ENCODE measurements around the gene PREX1. TPM values are rescaled to one million over a fixed set of nuclear protein-coding genes. Genes with fewer than 3 reads are reported as not detected.

The PREX1 gene
- total and polyA plus RNA-seq, 9 donors = 16.7 to 32.5 (median 22.5) TPM

DNA sequence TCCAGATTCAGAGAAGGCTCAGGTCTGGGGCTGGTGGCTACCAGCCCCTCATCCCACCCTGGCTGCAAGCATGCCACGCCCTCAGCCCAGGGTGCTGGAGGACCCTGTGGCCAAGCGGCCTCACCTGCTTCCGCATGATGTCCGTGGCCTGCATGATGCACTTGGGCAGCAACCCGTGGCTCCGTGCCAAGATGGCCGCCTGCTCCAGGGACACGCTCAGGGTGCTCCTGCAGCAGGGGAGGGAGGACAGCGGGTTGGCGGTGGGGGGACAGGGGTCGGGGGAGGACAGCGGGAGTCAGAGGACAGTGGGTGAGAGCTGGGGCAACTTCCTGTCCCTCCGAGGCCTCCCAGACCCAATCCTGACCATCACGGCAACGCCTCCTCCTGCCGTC is 200.1 kb downstream of the PREX1 start:
- Histone ChIP-seq H3K9me3 (replicated peaks; ENCODE audit: control insufficient read depth, low read depth, low read length) (no peaks in the 10 kb centered on the region), H3K27ac (ENCODE audit: low read length) (no peak overlapping the region), H3K36me3 (ENCODE audit: control insufficient read depth, insufficient read depth, low read length) (peaks cover 80% of the 10 kb centered on the region), H3K4me3 (ENCODE audit: low read length) (no peak overlapping the region), H3K4me1 (ENCODE audit: control insufficient read depth, insufficient read depth, low read length) (no peaks in the 10 kb centered on the region), H3K27me3 (ENCODE audit: control insufficient read depth, insufficient read depth, low read length) (no peaks in the 10 kb centered on the region)
- no peak for DNase-seq
- WGBS (ENCODE audit: insufficient coverage) = 69% methylated on average over 10 of the region's 16 CpGs

DNA sequence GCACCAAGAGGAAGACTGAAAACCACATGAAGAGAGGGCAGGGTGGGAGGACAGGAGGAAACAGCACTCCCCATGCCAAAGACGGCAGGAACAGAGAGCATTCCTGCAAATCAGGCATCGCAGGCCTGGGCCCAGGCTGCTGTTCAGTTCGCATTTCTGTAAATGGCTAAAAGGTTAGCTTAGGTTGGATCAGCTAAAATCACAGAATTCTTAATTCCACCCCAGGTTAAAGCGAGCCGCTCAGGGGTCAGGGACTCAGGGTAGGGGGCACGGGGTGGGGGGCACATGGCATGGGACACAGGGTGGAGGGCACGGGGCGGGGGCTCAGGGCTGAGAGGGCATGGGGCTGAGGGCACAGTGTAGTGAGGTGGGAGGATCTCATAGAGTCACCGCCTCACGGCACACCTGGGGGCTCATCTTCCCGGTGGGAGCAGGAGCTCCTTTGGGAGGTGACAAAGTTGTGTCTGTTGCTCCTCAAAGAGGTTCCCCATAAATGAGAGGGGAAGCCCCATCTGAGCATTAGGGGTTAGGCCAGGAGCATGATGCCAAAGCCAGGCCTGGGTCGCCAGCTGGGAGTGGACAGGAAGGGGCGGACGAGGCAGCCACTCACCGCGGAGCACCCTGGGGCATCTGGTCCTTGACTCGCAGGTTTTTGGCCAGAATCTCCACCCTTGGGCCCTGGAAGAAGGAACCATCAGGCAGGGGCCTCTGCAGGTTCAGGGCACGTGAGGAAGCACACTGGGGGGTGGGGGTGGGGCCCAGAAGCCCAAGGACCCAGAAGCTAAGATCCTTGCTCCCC is 200.7 kb downstream of the PREX1 start:
- WGBS (ENCODE audit: insufficient coverage) = 79% methylated on average over 15 of the region's 18 CpGs
- Histone ChIP-seq H3K4me1 (ENCODE audit: control insufficient read depth, insufficient read depth, low read length) (peaks cover 3% of the 10 kb centered on the region), H3K27ac (ENCODE audit: low read length) (no peak overlapping the region), H3K4me3 (ENCODE audit: low read length) (no peak overlapping the region), H3K36me3 (ENCODE audit: control insufficient read depth, insufficient read depth, low read length) (peaks cover 74% of the 10 kb centered on the region), H3K27me3 (ENCODE audit: control insufficient read depth, insufficient read depth, low read length) (no peaks in the 10 kb centered on the region), H3K9me3 (replicated peaks; ENCODE audit: control insufficient read depth, low read depth, low read length) (no peaks in the 10 kb centered on the region)
- DNase-seq = no peak

DNA sequence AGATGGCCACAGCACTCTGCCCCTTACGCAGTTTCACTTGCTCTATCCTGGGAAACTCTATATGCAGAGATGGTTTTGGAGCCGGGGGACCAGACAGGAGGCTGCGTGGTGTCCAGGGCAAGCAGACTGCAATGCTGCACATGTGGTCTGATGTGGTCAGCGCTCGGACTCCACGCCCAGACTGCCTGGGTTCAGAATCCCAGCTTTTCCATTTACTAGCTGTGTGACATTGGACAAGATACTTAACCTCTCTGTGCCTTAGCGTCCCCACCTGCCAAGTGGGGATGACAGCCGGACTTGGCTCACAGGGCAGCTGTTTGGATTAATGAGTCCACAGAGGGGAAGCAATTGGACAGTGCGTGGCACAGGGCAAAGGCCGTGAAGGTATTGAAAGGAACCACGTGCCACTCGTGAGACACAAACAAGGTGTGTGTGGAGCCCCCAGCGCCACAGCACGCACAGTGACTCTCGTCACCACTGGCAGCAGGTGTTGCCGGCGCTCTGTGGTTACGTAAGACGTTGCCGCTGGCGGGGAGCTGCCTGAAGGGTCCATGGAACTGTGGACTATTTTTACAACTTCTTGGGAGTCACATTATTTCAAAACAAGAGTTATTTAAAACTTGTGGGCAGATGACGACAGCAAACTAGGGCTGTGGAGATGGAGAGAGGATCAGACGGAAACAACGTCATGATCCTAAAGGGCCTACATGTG is 201.4 kb downstream of the PREX1 start:
- peaks cover 4% of the 10 kb centered on the region for H3K4me1 ChIP-seq (ENCODE audit: control insufficient read depth, insufficient read depth, low read length)
- WGBS (ENCODE audit: insufficient coverage) = 75% methylated on average over 19 of the region's 24 CpGs
- H3K4me3 ChIP-seq (ENCODE audit: low read length) = no peak overlapping the region
- peaks cover 67% of the 10 kb centered on the region for H3K36me3 ChIP-seq (ENCODE audit: control insufficient read depth, insufficient read depth, low read length)
- H3K27ac ChIP-seq (ENCODE audit: low read length) = no peak overlapping the region
- H3K9me3 ChIP-seq (replicated peaks; ENCODE audit: control insufficient read depth, low read depth, low read length) = no peaks in the 10 kb centered on the region
- H3K27me3 ChIP-seq (ENCODE audit: control insufficient read depth, insufficient read depth, low read length) = no peaks in the 10 kb centered on the region
- peak; percentile 37 for DNase-seq

DNA sequence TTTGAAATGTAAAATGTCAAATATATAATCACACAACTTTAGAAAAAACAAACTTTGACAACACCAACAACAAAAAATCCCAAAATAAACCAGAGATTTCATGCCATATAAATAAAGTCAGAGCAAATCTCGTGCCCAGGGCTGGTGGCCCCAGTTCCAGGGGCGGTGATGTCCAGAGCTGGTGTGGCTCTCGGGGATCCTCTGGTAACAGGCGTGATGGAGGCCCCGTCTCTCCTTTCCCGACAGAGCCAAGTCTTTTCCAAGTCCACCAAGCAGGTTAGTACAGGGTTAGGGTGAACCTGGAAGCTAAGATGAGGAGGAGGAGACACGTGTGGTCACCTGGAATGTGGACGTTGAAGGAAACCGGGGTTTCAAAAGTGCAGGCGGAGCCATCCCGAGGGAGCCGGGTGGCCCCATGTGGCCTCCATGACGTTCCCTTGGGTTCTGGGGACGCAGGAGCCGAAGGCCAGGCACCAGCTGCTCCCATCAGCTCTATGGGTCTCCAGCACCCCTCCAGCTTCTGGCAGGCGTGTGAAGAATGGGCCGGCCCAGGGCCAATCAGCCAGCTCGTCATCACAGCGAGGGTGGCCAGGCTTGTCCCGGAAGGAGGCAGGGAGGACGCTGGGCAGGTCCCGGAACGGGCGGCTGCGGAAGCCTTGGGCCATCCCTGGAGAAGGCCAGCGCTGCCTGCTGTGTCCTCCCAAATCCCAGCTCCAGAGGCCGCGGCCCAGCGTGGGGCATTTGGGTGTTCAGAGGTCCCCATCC is 202.5 kb downstream of the PREX1 start:
- Histone ChIP-seq H3K27me3 (ENCODE audit: control insufficient read depth, insufficient read depth, low read length) (no peaks in the 10 kb centered on the region), H3K27ac (ENCODE audit: low read length) (no peak overlapping the region), H3K9me3 (replicated peaks; ENCODE audit: control insufficient read depth, low read depth, low read length) (no peaks in the 10 kb centered on the region), H3K36me3 (ENCODE audit: control insufficient read depth, insufficient read depth, low read length) (peaks cover 56% of the 10 kb centered on the region), H3K4me3 (ENCODE audit: low read length) (no peak overlapping the region), H3K4me1 (ENCODE audit: control insufficient read depth, insufficient read depth, low read length) (peaks cover 13% of the 10 kb centered on the region)
- 86% methylated on average over 25 of the region's 29 CpGs for WGBS (ENCODE audit: insufficient coverage)
- DNase-seq = no peak

DNA sequence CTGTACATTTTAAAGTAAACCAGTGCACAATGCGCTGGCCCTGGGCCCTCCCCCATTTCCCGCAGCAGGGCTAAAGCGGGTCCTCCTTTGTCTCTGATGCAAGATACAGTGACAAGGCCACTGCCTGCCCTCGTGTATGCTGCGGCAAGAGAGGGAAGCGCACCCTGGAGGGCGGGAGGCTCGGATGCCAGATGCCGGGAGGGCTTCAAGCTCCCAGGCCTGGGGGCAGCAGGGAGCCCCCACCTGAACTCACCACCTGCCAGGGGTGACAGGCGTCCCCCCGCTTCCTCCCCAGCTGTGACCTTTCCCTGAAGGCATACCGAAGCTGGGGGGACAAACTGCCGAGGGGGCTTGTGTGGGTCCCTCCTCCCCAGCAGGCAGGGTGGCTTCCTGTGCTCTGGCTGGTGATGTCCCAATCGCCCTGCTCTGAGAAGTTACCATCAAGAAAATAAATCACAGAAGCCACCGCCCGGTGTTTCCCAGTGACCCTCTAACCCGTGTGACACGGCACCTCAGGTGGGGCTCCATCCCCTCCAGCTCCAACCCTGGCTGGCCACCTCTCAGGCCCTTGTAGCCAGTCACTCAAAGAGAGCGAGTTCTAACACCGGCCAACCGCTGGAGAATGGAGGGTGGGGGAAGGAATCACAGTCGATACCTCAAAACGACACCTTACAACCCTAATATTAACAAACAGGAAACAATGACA is 203.3 kb downstream of the PREX1 start:
- H3K27me3 ChIP-seq (ENCODE audit: control insufficient read depth, insufficient read depth, low read length) = peaks cover 7% of the 10 kb centered on the region
- no peak for DNase-seq
- peaks cover 48% of the 10 kb centered on the region for H3K36me3 ChIP-seq (ENCODE audit: control insufficient read depth, insufficient read depth, low read length)
- H3K27ac ChIP-seq (ENCODE audit: low read length) = no peak overlapping the region
- peaks cover 22% of the 10 kb centered on the region for H3K4me1 ChIP-seq (ENCODE audit: control insufficient read depth, insufficient read depth, low read length)
- H3K4me3 ChIP-seq (ENCODE audit: low read length) = no peak overlapping the region
- WGBS (ENCODE audit: insufficient coverage) = 79% methylated on average over 14 of the region's 23 CpGs
- no peaks in the 10 kb centered on the region for H3K9me3 ChIP-seq (replicated peaks; ENCODE audit: control insufficient read depth, low read depth, low read length)

DNA sequence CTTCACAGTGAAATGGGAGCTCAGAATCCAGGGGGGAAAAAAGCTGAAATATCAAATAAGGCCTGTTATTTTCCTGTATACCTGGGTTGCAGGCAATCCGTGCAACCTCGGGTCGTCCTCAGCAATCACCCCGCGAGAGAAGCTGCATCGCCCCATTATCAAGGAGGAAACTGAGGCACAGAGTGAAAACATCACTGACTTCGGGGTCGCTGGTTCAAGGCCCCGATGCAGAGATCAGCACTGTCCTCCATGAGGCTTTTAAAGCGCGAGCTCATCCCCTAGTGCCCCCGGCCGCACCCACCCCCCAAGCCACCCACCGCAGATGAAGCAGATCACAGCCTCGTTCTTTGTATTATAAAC is 203.9 kb downstream of the PREX1 start:
- H3K4me3 ChIP-seq (ENCODE audit: low read length) = no peak overlapping the region
- H3K9me3 ChIP-seq (replicated peaks; ENCODE audit: control insufficient read depth, low read depth, low read length) = no peaks in the 10 kb centered on the region
- H3K27me3 ChIP-seq (ENCODE audit: control insufficient read depth, insufficient read depth, low read length) = peaks cover 7% of the 10 kb centered on the region
- H3K36me3 ChIP-seq (ENCODE audit: control insufficient read depth, insufficient read depth, low read length) = peaks cover 43% of the 10 kb centered on the region
- H3K4me1 ChIP-seq (ENCODE audit: control insufficient read depth, insufficient read depth, low read length) = peaks cover 24% of the 10 kb centered on the region
- WGBS (ENCODE audit: insufficient coverage) = 93% methylated on average over 8 of the region's 15 CpGs
- no peak overlapping the region for H3K27ac ChIP-seq (ENCODE audit: low read length)
- DNase-seq = no peak

DNA sequence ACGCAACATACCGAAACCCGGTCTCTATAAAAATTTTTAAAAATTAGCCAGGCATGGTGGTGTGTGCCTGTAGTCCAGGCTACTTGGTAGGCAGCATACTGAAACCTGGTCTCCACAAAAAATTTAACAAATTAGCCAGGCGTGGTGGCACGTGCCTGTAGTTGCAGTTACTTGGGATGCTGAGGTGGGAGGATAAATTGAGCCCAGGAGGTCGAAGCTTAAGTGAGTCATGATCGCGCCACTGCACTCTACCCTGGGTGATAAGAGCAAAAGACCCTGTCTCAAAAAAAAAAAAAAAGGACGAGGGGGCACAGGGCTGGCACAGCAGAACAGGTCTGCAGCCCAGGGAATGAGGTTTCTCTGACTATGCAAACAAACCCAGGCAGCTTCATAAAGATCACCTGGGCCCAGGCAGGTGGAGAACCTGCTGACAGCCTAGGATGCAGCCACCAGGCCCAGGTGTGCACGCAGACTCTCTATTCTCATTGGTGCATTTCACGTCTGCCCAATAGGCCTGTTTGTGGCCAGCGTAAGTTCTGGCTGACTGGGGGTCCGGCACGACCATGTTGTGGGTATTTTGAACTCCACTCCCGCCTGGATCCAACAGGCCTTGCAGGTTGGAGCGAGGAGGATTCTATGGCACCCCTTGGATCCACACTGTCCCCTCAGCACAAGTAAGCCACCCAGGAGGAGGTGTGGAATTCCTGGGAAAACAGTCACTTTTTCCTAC is 204.5 kb downstream of the PREX1 start:
- H3K4me3 ChIP-seq (ENCODE audit: low read length) = no peak overlapping the region
- peaks cover 10% of the 10 kb centered on the region for H3K27me3 ChIP-seq (ENCODE audit: control insufficient read depth, insufficient read depth, low read length)
- DNase-seq = no peak
- H3K36me3 ChIP-seq (ENCODE audit: control insufficient read depth, insufficient read depth, low read length) = peaks cover 41% of the 10 kb centered on the region
- no peak overlapping the region for H3K27ac ChIP-seq (ENCODE audit: low read length)
- WGBS (ENCODE audit: insufficient coverage) = 97% methylated on average over 12 of the region's 16 CpGs
- H3K9me3 ChIP-seq (replicated peaks; ENCODE audit: control insufficient read depth, low read depth, low read length) = no peaks in the 10 kb centered on the region
- H3K4me1 ChIP-seq (ENCODE audit: control insufficient read depth, insufficient read depth, low read length) = peaks cover 24% of the 10 kb centered on the region

DNA sequence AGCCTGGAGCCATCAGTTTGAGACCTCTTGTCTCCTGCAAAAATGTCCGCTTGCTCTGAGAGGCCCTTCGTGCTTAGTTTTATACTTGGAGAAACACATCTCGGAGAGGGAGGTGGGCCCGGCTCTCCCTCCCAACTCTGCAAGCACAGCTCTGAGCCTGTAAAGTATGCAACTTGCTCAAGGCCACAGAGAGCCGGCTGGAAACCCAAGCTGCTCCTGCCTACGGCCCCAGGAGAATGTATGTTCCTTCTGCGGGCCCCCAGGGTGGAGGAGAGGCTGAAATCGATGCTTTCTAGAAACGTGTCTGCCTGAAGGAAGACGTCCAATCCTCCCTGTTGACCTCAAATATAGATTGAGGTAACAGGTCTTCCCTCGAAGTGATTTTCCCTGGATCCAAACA is 205.4 kb downstream of the PREX1 start:
- DNase-seq = no peak
- Histone ChIP-seq H3K27me3 (ENCODE audit: control insufficient read depth, insufficient read depth, low read length) (peaks cover 12% of the 10 kb centered on the region), H3K27ac (ENCODE audit: low read length) (no peak overlapping the region), H3K9me3 (replicated peaks; ENCODE audit: control insufficient read depth, low read depth, low read length) (no peaks in the 10 kb centered on the region), H3K4me1 (ENCODE audit: control insufficient read depth, insufficient read depth, low read length) (peaks cover 24% of the 10 kb centered on the region), H3K36me3 (ENCODE audit: control insufficient read depth, insufficient read depth, low read length) (peaks cover 32% of the 10 kb centered on the region), H3K4me3 (ENCODE audit: low read length) (no peak overlapping the region)
- 53% methylated on average over 2 of the region's 11 CpGs for WGBS (ENCODE audit: insufficient coverage)

DNA sequence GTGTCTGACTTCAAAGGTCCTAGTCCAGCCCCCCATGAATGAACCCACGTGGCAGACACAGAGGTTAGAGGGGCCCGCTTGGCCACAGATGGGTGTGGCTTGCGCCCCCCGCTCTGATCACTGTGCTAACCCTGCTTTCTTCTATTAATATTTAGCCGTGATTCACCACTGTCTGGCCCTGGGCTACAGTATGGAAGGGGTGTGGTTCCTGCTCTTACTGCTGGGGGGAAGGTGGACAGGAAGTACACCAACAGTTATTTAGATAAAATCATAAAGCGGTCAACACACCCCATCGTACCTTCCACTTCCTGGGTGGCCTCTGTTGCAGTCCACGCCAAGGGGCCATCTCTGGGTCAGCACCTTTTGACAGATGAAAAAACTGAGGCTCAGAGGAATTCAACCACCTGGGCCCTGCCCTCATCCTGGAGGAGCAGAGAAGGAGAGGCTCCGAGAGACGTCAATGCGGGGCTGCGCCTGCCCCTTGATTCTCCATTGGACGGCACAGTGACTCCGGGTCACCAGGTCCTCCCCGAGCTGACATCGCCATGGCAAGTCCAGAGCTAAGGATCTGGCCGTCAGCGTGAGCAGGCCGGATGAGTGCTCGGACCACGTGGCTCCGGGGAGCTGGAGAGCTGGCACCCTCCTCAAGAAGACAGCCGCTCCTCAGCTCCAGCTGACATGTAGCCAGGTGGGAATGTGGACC is 206.3 kb downstream of the PREX1 start:
- no peak overlapping the region for H3K4me3 ChIP-seq (ENCODE audit: low read length)
- WGBS (ENCODE audit: insufficient coverage) = 59% methylated on average over 15 of the region's 23 CpGs
- peaks cover 12% of the 10 kb centered on the region for H3K27me3 ChIP-seq (ENCODE audit: control insufficient read depth, insufficient read depth, low read length)
- DNase-seq = no peak
- peaks cover 24% of the 10 kb centered on the region for H3K4me1 ChIP-seq (ENCODE audit: control insufficient read depth, insufficient read depth, low read length)
- H3K27ac ChIP-seq (ENCODE audit: low read length) = no peak overlapping the region
- H3K36me3 ChIP-seq (ENCODE audit: control insufficient read depth, insufficient read depth, low read length) = peaks cover 28% of the 10 kb centered on the region
- no peaks in the 10 kb centered on the region for H3K9me3 ChIP-seq (replicated peaks; ENCODE audit: control insufficient read depth, low read depth, low read length)
